ENCODE measurements around the gene TMEM184C. TPM values are rescaled to one million over a fixed set of nuclear protein-coding genes. Genes with fewer than 3 reads are reported as not detected.
A peak's percentile ranks its signal among the peaks of the same experiment; 100 is the strongest.

TMEM184C gene
- total RNA-seq, 1 experiment from 2014 or later, result 43.8 TPM

- Histone ChIP-seq H3K4me1 (ENCODE audit: insufficient read depth, low read length) (no peaks in the 10 kb centered on the region), H3K4ac (ENCODE audit: low read depth, low read length) (no peak overlapping the region), H2BK12ac (ENCODE audit: insufficient read length, low read depth, low read length) (no peak overlapping the region), H3K9me3 (ENCODE audit: control insufficient read depth, low read depth, low read length) (no peaks in the 10 kb centered on the region), H3T11ph (ENCODE audit: low read length) (no peak overlapping the region), H4K8ac (replicated peaks; ENCODE audit: insufficient read length, low read depth, low read length) (no peak overlapping the region), H3K79me2 (ENCODE audit: insufficient read depth, low read length) (no peaks in the 10 kb centered on the region), H4K20me1 (ENCODE audit: control insufficient read depth, insufficient read depth, insufficient read length) (no peaks in the 10 kb centered on the region), H2AFZ (ENCODE audit: low read length) (no peak overlapping the region), H3K27ac (ENCODE audit: insufficient read length, low read depth, low read length) (no peak overlapping the region), H3K23ac (ENCODE audit: insufficient read length, low read depth, low read length) (no peak overlapping the region), H2BK15ac (ENCODE audit: low read depth, low read length) (no peak overlapping the region), H2AK5ac (ENCODE audit: insufficient read length, low read length) (no peak overlapping the region), H3K23me2 (ENCODE audit: insufficient read length, low read depth, low read length, poor library complexity, severe bottlenecking) (no peaks in the 10 kb centered on the region), H3K56ac (ENCODE audit: insufficient read length, low read depth, low read length) (no peak overlapping the region), H4K91ac (ENCODE audit: insufficient read length, low read depth, low read length) (no peak overlapping the region), H2BK20ac (ENCODE audit: low read depth, low read length, poor library complexity, severe bottlenecking) (no peak overlapping the region), H3K79me1 (ENCODE audit: insufficient read depth, low read depth, low read length, poor library complexity, severe bottlenecking) (no peaks in the 10 kb centered on the region), H3K9ac (ENCODE audit: extremely low read depth, insufficient read length, low read length) (no peak overlapping the region), H3K14ac (ENCODE audit: insufficient read depth, low read length) (no peak overlapping the region), H2BK5ac (ENCODE audit: insufficient read length, low read length) (no peak overlapping the region), H3K4me2 (ENCODE audit: insufficient read depth, insufficient read length, low read length) (no peak overlapping the region), H4K5ac (ENCODE audit: insufficient read length, low read depth, low read length) (no peak overlapping the region), H2BK120ac (ENCODE audit: low read depth, low read length, poor library complexity, severe bottlenecking) (no peak overlapping the region), H3K18ac (ENCODE audit: insufficient read length, low read depth, low read length) (no peak overlapping the region), H3K27me3 (ENCODE audit: insufficient read depth, low read length) (no peaks in the 10 kb centered on the region)
- Mint-ChIP-seq H3K4me3 (no peak overlapping the region), H3K4me1 (peaks cover 13 to 16% of the 10 kb centered on the region in 2 experiments), H3K9me3 (0 out of 5 replicates have a peak, but pooled peaks cover 0 to 2% of the 10 kb centered on the region in 2 experiments), H3K27me3 (ENCODE audit: low read depth) (no peaks in the 10 kb centered on the region), H3K36me3 (ENCODE audit: insufficient read depth in 1 of 3, low read depth in 3 of 3) (peaks cover 25 to 41% (median 26%) of the 10 kb centered on the region in 3 experiments; a peak in 6 of 7 replicates), H3K27ac (peak overlapping the region in 2 of 3 experiments; percentile 73 to 88; a peak in 3 of 7 replicates)
- no peak for TF ChIP-seq CTCF (conservative IDR thresholded peaks at IDR 0.05)
- no peak for DNase-seq
These were observed 31.5 kb downstream of the TMEM184C start for GRCh38 chr4:147648656-147649055.
